ENCODE measurements around the gene KNDC1.

- TF ChIP-seq CTCF (IDR thresholded peaks at IDR 0.05), result no peak
- no peak for TF ChIP-seq EP300 (IDR thresholded peaks at IDR 0.05)
These were observed 43.7 kb downstream of the KNDC1 start for GRCh38 chr10:133203652-133204195.
